IPS DF 4.7 (cell line): Measurements from ENCODE around the gene ENPP1.

Experiments
- DNase-seq: peaks from one replicate; pipeline ENCODE4 v3.0.0-alpha.2; 2013; ENCODE audit warnings: low spot score; ENCODE audit errors: extremely low read depth

ENPP1 gene

GRCh38 chr6:131784561-131784960, 23.3 kb upstream of the ENPP1 start:
- DNase-seq = no peak

- DNase-seq = no peak
Observed at GRCh38 chr6:131787079-131787478, 20.7 kb upstream of the ENPP1 start.

- DNase-seq = no peak
Observed at GRCh38 chr6:131787766-131788712, 19.8 kb upstream of the ENPP1 start.

- DNase-seq = no peak
Observed at GRCh38 chr6:131789219-131789618, 18.6 kb upstream of the ENPP1 start.

- no peak for DNase-seq
Observed at GRCh38 chr6:131791476-131791875, 16.3 kb upstream of the ENPP1 start.

GRCh38 chr6:131792091-131792496, 15.7 kb upstream of the ENPP1 start:
- DNase-seq = no peak

GRCh38 chr6:131795366-131795765, 12.5 kb upstream of the ENPP1 start:
- no peak for DNase-seq

GRCh38 chr6:131802347-131802746, 5.5 kb upstream of the ENPP1 start:
- no peak for DNase-seq

GRCh38 chr6:131803007-131803769, 4.6 kb upstream of the ENPP1 start:
- DNase-seq = no peak

- no peak for DNase-seq
Observed at GRCh38 chr6:131804131-131804530, 3.7 kb upstream of the ENPP1 start.

- no peak for DNase-seq
Observed at GRCh38 chr6:131807321-131807643, 538 bp upstream of the ENPP1 start.

GRCh38 chr6:131808460-131809269, 845 bp downstream of the ENPP1 start:
- DNase-seq = no peak

GRCh38 chr6:131811500-131811899, 3.7 kb downstream of the ENPP1 start:
- DNase-seq = no peak

GRCh38 chr6:131813991-131814390, 6.2 kb downstream of the ENPP1 start:
- no peak for DNase-seq

- no peak for DNase-seq
Observed at GRCh38 chr6:131816869-131817268, 9.0 kb downstream of the ENPP1 start.

GRCh38 chr6:131819572-131820124, 11.8 kb downstream of the ENPP1 start:
- DNase-seq = no peak

- no peak for DNase-seq
Observed at GRCh38 chr6:131821010-131821807, 13.4 kb downstream of the ENPP1 start.

GRCh38 chr6:131822119-131822518, 14.3 kb downstream of the ENPP1 start:
- DNase-seq = no peak

GRCh38 chr6:131823276-131823902, 15.6 kb downstream of the ENPP1 start:
- no peak for DNase-seq

GRCh38 chr6:131825946-131826345, 18.1 kb downstream of the ENPP1 start:
- DNase-seq = no peak
